CD14-positive monocyte (primary cell): ENCODE measurements around the gene BCL10. TPM values are rescaled to one million over a fixed set of nuclear protein-coding genes. Genes with fewer than 3 reads are reported as not detected.

Experiments used
- DNase-seq, 3 donors: peaks; one replicate each; pipeline ENCODE4 v3.0.0-alpha.2; 2011 to 2022
- H2AFZ ChIP-seq: 2 replicates; pipeline ENCODE4 v1.6.0; 2012; ENCODE audit warnings: mild to moderate bottlenecking, low read depth, low read length, inconsistent platforms; ENCODE audit not compliant: insufficient read depth, poor library complexity, severe bottlenecking
- H3K27ac ChIP-seq, 2 donors: 1 replicate in 1 of 2; 2 replicates in 1 of 2; pipeline ENCODE4 v1.5.1; 2012 to 2013; ENCODE audit warnings: low read length in 2 of 2, control low read depth in 1 of 2, inconsistent platforms in 1 of 2, low read depth in 1 of 2, mild to moderate bottlenecking in 1 of 2
- H3K27me3 ChIP-seq, 2 donors: one replicate each; pipeline versions ENCODE4 v1.6.0 to v1.6.1; 2011 to 2013; ENCODE audit warnings: low read length in 2 of 2; ENCODE audit not compliant: control insufficient read depth in 2 of 2, insufficient read depth in 2 of 2
- H3K36me3 ChIP-seq, 2 donors: replicated peaks in 1 of 2; 1 replicate in 1 of 2; 2 replicates in 1 of 2; pipeline versions ENCODE4 v1.5.1 to v1.6.1; 2012 to 2013; ENCODE audit warnings: low read length in 2 of 2, control low read depth in 1 of 2, inconsistent platforms in 1 of 2, mild to moderate bottlenecking in 1 of 2; ENCODE audit not compliant: insufficient read depth in 2 of 2, control insufficient read depth in 1 of 2
- H3K4me1 ChIP-seq, 2 donors: 1 replicate in 1 of 2; 2 replicates in 1 of 2; pipeline versions ENCODE4 v1.5.1 to v1.6.1; 2012 to 2013; ENCODE audit warnings: low read length in 2 of 2, control low read depth in 1 of 2, inconsistent platforms in 1 of 2, mild to moderate bottlenecking in 1 of 2, moderate library complexity in 1 of 2; ENCODE audit not compliant: insufficient read depth in 2 of 2, control insufficient read depth in 1 of 2
- H3K4me2 ChIP-seq: replicated peaks from 2 replicates; pipeline ENCODE3; 2012; ENCODE audit warnings: low read length, moderate library complexity, mild to moderate bottlenecking; ENCODE audit not compliant: poor library complexity, severe bottlenecking; ENCODE audit errors: extremely low read depth
- H3K4me3 ChIP-seq, 3 experiments: fragments of 200-600 bp in 1 of 3; sonication (generic) in 1 of 3; replicated peaks in 1 of 3; 1 replicate in 2 of 3; 2 replicates in 1 of 3; pipeline ENCODE4 v1.5.1; 2011 to 2013; ENCODE audit warnings: low read length in 3 of 3, mild to moderate bottlenecking in 3 of 3, control low read depth in 2 of 3, low read depth in 2 of 3, inconsistent platforms in 1 of 3, moderate library complexity in 1 of 3
- H3K79me2 ChIP-seq: 2 replicates; pipeline ENCODE4 v1.6.0; 2012; ENCODE audit warnings: mild to moderate bottlenecking, control low read depth, inconsistent platforms, low read length, moderate library complexity; ENCODE audit not compliant: insufficient read depth
- H3K9ac ChIP-seq: 2 replicates; pipeline ENCODE4 v1.6.0; 2017; ENCODE audit warnings: low read length, mild to moderate bottlenecking; ENCODE audit not compliant: insufficient read depth, poor library complexity, severe bottlenecking
- H3K9me3 ChIP-seq, 2 donors: replicated peaks in 1 of 2; 1 replicate in 1 of 2; 2 replicates in 1 of 2; pipeline versions ENCODE4 v1.5.1 to v1.6.1; 2012 to 2013; ENCODE audit warnings: low read length in 2 of 2, control low read depth in 1 of 2; ENCODE audit not compliant: control insufficient read depth in 1 of 2, insufficient read depth in 1 of 2
- H4K20me1 ChIP-seq: 2 replicates; pipeline ENCODE4 v1.6.0; 2012; ENCODE audit warnings: mild to moderate bottlenecking, low read length, control low read depth, moderate library complexity; ENCODE audit not compliant: insufficient read depth
- H3K27ac Mint-ChIP-seq, 7 donors: one replicate each; pipeline ENCODE4 v1.8.0; 2020; ENCODE audit warnings: mild to moderate bottlenecking in 7 of 7, mixed read lengths in 7 of 7, moderate library complexity in 6 of 7, inconsistent platforms in 2 of 7
- H3K27me3 Mint-ChIP-seq, 3 donors: one replicate each; pipeline ENCODE4 v1.8.0; 2021 to 2022; ENCODE audit warnings: low read depth in 3 of 3, mild to moderate bottlenecking in 3 of 3, mixed read lengths in 3 of 3, moderate library complexity in 3 of 3, inconsistent platforms in 1 of 3
- H3K36me3 Mint-ChIP-seq, 2 donors: one replicate each; pipeline ENCODE4 v1.8.0; 2020; ENCODE audit warnings: mixed read lengths in 2 of 2, inconsistent platforms in 1 of 2, mild to moderate bottlenecking in 1 of 2
- H3K4me1 Mint-ChIP-seq: one replicate; pipeline ENCODE4 v1.8.0; 2020; ENCODE audit warnings: mild to moderate bottlenecking, mixed read lengths
- H3K4me3 Mint-ChIP-seq, 2 donors: one replicate each; pipeline ENCODE4 v1.8.0; 2020; ENCODE audit warnings: mild to moderate bottlenecking in 2 of 2, mixed read lengths in 2 of 2, moderate library complexity in 1 of 2
- H3K9me3 Mint-ChIP-seq, 7 donors: one replicate each; pipeline ENCODE4 v1.8.0; 2020 to 2022; ENCODE audit warnings: mixed read lengths in 7 of 7, mild to moderate bottlenecking in 6 of 7, moderate library complexity in 6 of 7, inconsistent platforms in 2 of 7
- WGBS: methylation state at CpG from one replicate; pipeline ENCODE4 v1.1.5; 2013; ENCODE audit warnings: missing lambda C conversion rate; ENCODE audit not compliant: insufficient coverage; 5-methylcytosine and 5-hydroxymethylcytosine counted together
- intact Hi-C, 2 donors: fragments of 100-400 bp; cut with micrococcal nuclease; formaldehyde crosslinking; loops; one replicate each; pipeline versions ENCODE4 v1.15.0 to v1.15.1; 2023
- polyA plus RNA-seq, 3 donors: library from polyadenylated mRNA; depleted of rRNA in 1 of 3; unstranded in 2 of 3; stranded (reverse) in 1 of 3; fragments of 300-500 nt in 2 of 3; fragments of >200 nt in 1 of 3; fragmentation: Illumina TruSeq in 2 of 3; gene quantifications; 1 replicate in 2 of 3; 2 replicates in 1 of 3; pipeline ENCODE4 v1.2.3, GENCODE V29; 2012 to 2021
- TF ChIP-seq, protein P1 (sequence below): fragments of 200-600 bp; IDR thresholded peaks from one replicate; pipeline ENCODE4 v1.8.0; 2022; ENCODE audit warnings: antibody characterized with exemption, mild to moderate bottlenecking

Gene BCL10
- polyA plus RNA-seq, 3 donors, result 22.7 to 27.9 (median 26.9) TPM

DNA sequence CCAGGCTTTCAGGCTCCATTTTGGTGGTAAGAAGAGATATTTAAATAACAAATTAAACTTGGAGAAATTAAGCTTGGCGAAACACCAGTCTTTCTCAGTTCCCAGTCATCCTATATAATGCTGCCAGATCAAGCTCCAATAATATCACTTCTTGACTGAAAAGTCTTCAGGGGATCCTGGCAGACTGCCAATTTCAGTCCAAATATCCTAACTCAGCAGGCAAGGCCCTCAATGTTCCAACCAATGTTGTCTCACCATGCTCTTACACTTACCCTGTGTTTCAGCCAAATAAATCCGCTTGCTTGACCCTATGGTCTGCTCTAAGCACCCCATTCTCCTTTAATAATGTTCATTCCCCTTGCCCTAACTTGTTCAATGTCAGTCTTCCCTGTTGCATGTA, 39.9 kb upstream of the BCL10 start:
- H3K36me3 ChIP-seq, result no peaks in the 10 kb centered on the region
- no peaks in the 10 kb centered on the region for H4K20me1 ChIP-seq
- peaks cover 4 to 8% of the 10 kb centered on the region in 2 donors for H3K27me3 ChIP-seq
- H3K9me3 ChIP-seq, result no peaks in the 10 kb centered on the region
- no peak overlapping the region for H3K4me3 ChIP-seq
- TF ChIP-seq, protein P1, sequence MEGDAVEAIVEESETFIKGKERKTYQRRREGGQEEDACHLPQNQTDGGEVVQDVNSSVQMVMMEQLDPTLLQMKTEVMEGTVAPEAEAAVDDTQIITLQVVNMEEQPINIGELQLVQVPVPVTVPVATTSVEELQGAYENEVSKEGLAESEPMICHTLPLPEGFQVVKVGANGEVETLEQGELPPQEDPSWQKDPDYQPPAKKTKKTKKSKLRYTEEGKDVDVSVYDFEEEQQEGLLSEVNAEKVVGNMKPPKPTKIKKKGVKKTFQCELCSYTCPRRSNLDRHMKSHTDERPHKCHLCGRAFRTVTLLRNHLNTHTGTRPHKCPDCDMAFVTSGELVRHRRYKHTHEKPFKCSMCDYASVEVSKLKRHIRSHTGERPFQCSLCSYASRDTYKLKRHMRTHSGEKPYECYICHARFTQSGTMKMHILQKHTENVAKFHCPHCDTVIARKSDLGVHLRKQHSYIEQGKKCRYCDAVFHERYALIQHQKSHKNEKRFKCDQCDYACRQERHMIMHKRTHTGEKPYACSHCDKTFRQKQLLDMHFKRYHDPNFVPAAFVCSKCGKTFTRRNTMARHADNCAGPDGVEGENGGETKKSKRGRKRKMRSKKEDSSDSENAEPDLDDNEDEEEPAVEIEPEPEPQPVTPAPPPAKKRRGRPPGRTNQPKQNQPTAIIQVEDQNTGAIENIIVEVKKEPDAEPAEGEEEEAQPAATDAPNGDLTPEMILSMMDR, result no peak
- Mint-ChIP-seq H3K4me1 (no peaks in the 10 kb centered on the region), H3K27me3 (peaks cover 2 to 34% (median 8%) of the 10 kb centered on the region in 3 donors), H3K9me3 (no peaks in the 10 kb centered on the region), H3K36me3 (no peaks in the 10 kb centered on the region), H3K4me3 (no peak overlapping the region), H3K27ac (peak overlapping the region in 1 of 7 donors; percentile 62)
- no peak overlapping the region for H3K4me2 ChIP-seq
- no peak overlapping the region for H3K9ac ChIP-seq
- H3K27ac ChIP-seq, result no peak overlapping the region
- H3K79me2 ChIP-seq, result no peaks in the 10 kb centered on the region
- no peaks in the 10 kb centered on the region for H3K4me1 ChIP-seq
- no peak overlapping the region for H2AFZ ChIP-seq
- WGBS, result 100% methylated on average over 1 of the region's 2 CpGs
- intact Hi-C loops, result no loop called here
- no peak for DNase-seq

DNA sequence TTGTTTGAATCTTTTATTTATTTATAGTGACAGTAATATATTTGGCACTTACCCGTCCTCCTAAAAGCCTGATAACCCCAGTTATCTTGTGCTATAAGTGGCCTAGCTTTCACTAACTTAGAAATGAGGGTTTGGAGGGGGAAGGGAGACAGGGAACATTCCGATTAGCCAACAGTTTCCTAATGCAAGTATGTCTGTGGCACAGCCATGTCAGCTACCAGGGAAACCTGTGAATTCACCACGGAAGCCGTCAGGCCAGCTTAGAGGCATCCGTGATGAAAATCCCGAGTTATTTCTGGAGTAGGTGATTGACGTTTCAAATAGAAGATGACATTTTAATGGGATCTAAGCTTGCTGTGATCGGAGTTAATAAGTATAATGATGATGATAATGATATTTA, 39.4 kb upstream of the BCL10 start:
- H3K9ac ChIP-seq, result no peak overlapping the region
- no peaks in the 10 kb centered on the region for H3K79me2 ChIP-seq
- H2AFZ ChIP-seq, result no peak overlapping the region
- no peaks in the 10 kb centered on the region for H4K20me1 ChIP-seq
- no peaks in the 10 kb centered on the region for H3K9me3 ChIP-seq
- no peaks in the 10 kb centered on the region for H3K36me3 ChIP-seq
- intact Hi-C loops, result no loop called here
- no peaks in the 10 kb centered on the region for H3K9me3 Mint-ChIP-seq
- H3K27me3 ChIP-seq, result peaks cover 4 to 8% of the 10 kb centered on the region in 2 donors
- H3K4me1 Mint-ChIP-seq, result no peaks in the 10 kb centered on the region
- H3K27ac ChIP-seq, result no peak overlapping the region
- no peak overlapping the region for H3K4me2 ChIP-seq
- H3K36me3 Mint-ChIP-seq, result no peaks in the 10 kb centered on the region
- H3K27ac Mint-ChIP-seq, result no peak overlapping the region
- peaks cover 3 to 34% (median 9%) of the 10 kb centered on the region in 3 donors for H3K27me3 Mint-ChIP-seq
- H3K4me1 ChIP-seq, result no peaks in the 10 kb centered on the region
- H3K4me3 ChIP-seq, result no peak overlapping the region
- H3K4me3 Mint-ChIP-seq, result no peak overlapping the region
- TF ChIP-seq, protein P1, result no peak
- no peak for DNase-seq
- 73% methylated on average over 4 of the region's 8 CpGs for WGBS
